Measurements from ENCODE around the gene CNTNAP5.

CNTNAP5 gene

DNA sequence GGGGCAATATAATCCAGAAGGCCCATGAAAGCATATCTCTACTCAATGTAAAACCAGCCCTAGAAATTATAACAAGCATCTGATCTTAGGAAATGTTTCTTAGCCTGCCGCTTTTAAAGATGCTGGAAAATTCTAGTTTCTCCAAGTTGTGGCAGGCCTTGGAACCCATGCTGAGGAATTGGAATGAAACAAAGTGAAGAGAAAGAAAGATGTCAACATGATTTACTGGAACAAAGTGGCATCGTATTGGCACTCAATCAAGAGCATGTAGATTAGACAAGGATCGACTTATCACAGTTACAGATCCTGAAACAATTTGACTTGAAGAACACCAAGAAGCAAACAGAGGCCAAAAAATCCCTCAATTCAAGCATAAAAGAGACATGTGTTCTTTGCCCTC lies 28.7 kb downstream of the CNTNAP5 start:
- Histone ChIP-seq H3K36me3 (ENCODE audit: insufficient read depth, insufficient read length, low read length) (no peaks in the 10 kb centered on the region), H3K9me3 (ENCODE audit: insufficient read depth, low read length) (no peaks in the 10 kb centered on the region), H3K9ac (ENCODE audit: insufficient read length, low read depth) (no peak overlapping the region), H3K27me3 (ENCODE audit: insufficient read depth, insufficient read length) (no peaks in the 10 kb centered on the region), H3K4me1 (ENCODE audit: insufficient read depth, insufficient read length) (no peaks in the 10 kb centered on the region), H3K4me3 (ENCODE audit: insufficient read length, low read depth) (no peak overlapping the region)
- TF ChIP-seq SUZ12 (IDR thresholded peaks at IDR 0.05; ENCODE audit: extremely low read depth, insufficient read depth, insufficient read length) (no peak), ZNF274 (IDR thresholded peaks at IDR 0.05; ENCODE audit: low read depth, low read length) (no peak), YY1 (IDR thresholded peaks at IDR 0.05; ENCODE audit: insufficient read depth, insufficient read length) (no peak)
- DNase-seq (ENCODE audit: low read depth, low spot score), result no peak

DNA sequence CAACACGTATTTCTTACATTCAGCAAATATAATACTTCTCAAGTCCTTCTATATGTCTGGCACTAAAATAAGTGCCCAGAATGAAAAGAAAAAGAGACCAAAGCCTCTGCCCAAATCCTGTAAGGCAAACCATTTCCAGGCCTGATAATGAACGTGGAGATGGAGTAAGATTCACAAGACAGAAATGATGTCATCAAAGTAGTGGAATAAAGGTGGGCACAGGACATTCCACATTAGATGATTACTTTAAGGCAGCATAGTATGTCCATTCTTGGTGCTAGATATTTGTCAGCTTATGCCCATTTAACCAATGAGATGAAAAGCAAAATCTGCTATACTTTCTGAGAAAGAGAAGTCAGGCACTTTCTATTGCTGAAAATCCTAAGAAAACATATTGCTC lies 38.5 kb downstream of the CNTNAP5 start:
- no peak overlapping the region for H3K4me3 ChIP-seq (ENCODE audit: insufficient read length, low read depth)
- no peaks in the 10 kb centered on the region for H3K4me1 ChIP-seq (ENCODE audit: insufficient read depth, insufficient read length)
- H3K27me3 ChIP-seq (ENCODE audit: insufficient read depth, insufficient read length), result no peaks in the 10 kb centered on the region
- TF ChIP-seq YY1 (IDR thresholded peaks at IDR 0.05; ENCODE audit: insufficient read depth, insufficient read length), result no peak
- TF ChIP-seq ZNF274 (IDR thresholded peaks at IDR 0.05; ENCODE audit: low read depth, low read length), result no peak
- TF ChIP-seq SUZ12 (IDR thresholded peaks at IDR 0.05; ENCODE audit: extremely low read depth, insufficient read depth, insufficient read length), result no peak
- H3K9ac ChIP-seq (ENCODE audit: insufficient read length, low read depth), result no peak overlapping the region
- H3K9me3 ChIP-seq (ENCODE audit: insufficient read depth, low read length), result no peaks in the 10 kb centered on the region
- no peak for DNase-seq (ENCODE audit: low read depth, low spot score)
- no peaks in the 10 kb centered on the region for H3K36me3 ChIP-seq (ENCODE audit: insufficient read depth, insufficient read length, low read length)

DNA sequence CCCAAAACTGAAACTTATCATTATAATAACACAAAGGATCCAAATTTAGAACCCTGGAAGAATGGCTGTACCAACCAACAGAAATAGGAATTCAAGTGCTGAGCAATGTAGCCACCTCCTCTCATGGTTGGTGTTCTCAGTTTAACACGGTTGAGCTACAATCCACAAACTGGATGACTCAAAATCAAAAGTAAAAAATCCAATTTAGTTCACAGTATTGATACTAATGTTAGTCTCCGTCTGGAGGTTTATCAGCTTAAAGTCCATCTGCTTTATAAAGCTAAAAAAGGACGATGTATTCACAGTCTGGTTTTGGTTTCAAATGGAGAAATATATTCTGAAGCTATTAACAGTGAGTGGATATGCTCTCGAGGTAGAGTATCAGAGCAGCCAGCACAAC lies 40.5 kb downstream of the CNTNAP5 start:
- H3K9me3 ChIP-seq (ENCODE audit: insufficient read depth, low read length), result no peaks in the 10 kb centered on the region
- no peaks in the 10 kb centered on the region for H3K36me3 ChIP-seq (ENCODE audit: insufficient read depth, insufficient read length, low read length)
- TF ChIP-seq SUZ12 (IDR thresholded peaks at IDR 0.05; ENCODE audit: extremely low read depth, insufficient read depth, insufficient read length), result no peak
- TF ChIP-seq ZNF274 (IDR thresholded peaks at IDR 0.05; ENCODE audit: low read depth, low read length), result no peak
- no peak for TF ChIP-seq YY1 (IDR thresholded peaks at IDR 0.05; ENCODE audit: insufficient read depth, insufficient read length)
- no peak for DNase-seq (ENCODE audit: low read depth, low spot score)
- H3K4me3 ChIP-seq (ENCODE audit: insufficient read length, low read depth), result no peak overlapping the region
- no peaks in the 10 kb centered on the region for H3K4me1 ChIP-seq (ENCODE audit: insufficient read depth, insufficient read length)
- H3K9ac ChIP-seq (ENCODE audit: insufficient read length, low read depth), result no peak overlapping the region
- H3K27me3 ChIP-seq (ENCODE audit: insufficient read depth, insufficient read length), result no peaks in the 10 kb centered on the region

DNA sequence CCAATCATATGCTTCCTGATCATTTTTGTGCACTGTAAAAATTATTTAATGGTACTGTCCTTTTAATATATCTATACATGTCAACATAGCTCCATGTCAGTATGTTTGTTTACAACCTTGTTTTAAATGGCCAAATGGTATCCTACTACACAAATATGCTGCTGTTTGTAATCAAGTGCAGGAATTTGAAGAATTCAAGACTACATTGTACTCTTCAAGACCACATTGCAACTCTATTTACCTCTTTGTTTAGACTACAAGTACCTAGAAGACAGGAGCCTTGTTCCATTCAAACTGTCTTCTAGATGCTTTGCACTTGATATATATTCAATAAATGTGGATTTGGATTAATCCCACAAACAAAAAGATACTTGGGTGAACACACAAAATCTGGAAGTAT lies 41.7 kb downstream of the CNTNAP5 start:
- no peaks in the 10 kb centered on the region for H3K27me3 ChIP-seq (ENCODE audit: insufficient read depth, insufficient read length)
- no peaks in the 10 kb centered on the region for H3K4me1 ChIP-seq (ENCODE audit: insufficient read depth, insufficient read length)
- no peak overlapping the region for H3K4me3 ChIP-seq (ENCODE audit: insufficient read length, low read depth)
- H3K9me3 ChIP-seq (ENCODE audit: insufficient read depth, low read length), result no peaks in the 10 kb centered on the region
- TF ChIP-seq ZNF274 (IDR thresholded peaks at IDR 0.05; ENCODE audit: low read depth, low read length) (no peak), SUZ12 (IDR thresholded peaks at IDR 0.05; ENCODE audit: extremely low read depth, insufficient read depth, insufficient read length) (no peak), YY1 (IDR thresholded peaks at IDR 0.05; ENCODE audit: insufficient read depth, insufficient read length) (no peak)
- no peak for DNase-seq (ENCODE audit: low read depth, low spot score)
- no peak overlapping the region for H3K9ac ChIP-seq (ENCODE audit: insufficient read length, low read depth)
- H3K36me3 ChIP-seq (ENCODE audit: insufficient read depth, insufficient read length, low read length), result no peaks in the 10 kb centered on the region

DNA sequence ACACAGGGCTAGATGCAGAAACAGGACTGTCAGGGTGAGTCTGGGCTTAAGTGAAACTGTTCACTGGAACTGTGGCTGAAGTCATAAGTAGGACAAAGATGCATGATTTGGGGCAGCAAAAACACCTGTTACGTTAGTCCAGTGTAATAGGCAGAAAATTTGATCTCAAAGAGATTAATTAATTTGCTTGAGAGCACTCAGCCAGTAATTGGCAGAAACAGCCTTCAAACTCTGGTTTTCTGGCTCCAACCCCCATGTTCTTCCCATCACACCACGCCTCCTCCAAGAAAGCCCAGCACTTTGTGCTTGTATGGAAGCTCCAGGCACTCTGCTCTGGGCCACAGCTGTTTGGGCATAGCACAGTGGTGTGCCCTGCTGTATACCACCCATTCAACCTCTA lies 54.0 kb downstream of the CNTNAP5 start:
- Histone ChIP-seq H3K4me3 (ENCODE audit: insufficient read length, low read depth) (no peak overlapping the region), H3K36me3 (ENCODE audit: insufficient read depth, insufficient read length, low read length) (no peaks in the 10 kb centered on the region), H3K4me1 (ENCODE audit: insufficient read depth, insufficient read length) (no peaks in the 10 kb centered on the region), H3K27me3 (ENCODE audit: insufficient read depth, insufficient read length) (no peaks in the 10 kb centered on the region), H3K9ac (ENCODE audit: insufficient read length, low read depth) (no peak overlapping the region), H3K9me3 (ENCODE audit: insufficient read depth, low read length) (no peaks in the 10 kb centered on the region)
- TF ChIP-seq ZNF274 (IDR thresholded peaks at IDR 0.05; ENCODE audit: low read depth, low read length) (no peak), YY1 (IDR thresholded peaks at IDR 0.05; ENCODE audit: insufficient read depth, insufficient read length) (no peak), SUZ12 (IDR thresholded peaks at IDR 0.05; ENCODE audit: extremely low read depth, insufficient read depth, insufficient read length) (no peak)
- DNase-seq (ENCODE audit: low read depth, low spot score), result no peak

DNA sequence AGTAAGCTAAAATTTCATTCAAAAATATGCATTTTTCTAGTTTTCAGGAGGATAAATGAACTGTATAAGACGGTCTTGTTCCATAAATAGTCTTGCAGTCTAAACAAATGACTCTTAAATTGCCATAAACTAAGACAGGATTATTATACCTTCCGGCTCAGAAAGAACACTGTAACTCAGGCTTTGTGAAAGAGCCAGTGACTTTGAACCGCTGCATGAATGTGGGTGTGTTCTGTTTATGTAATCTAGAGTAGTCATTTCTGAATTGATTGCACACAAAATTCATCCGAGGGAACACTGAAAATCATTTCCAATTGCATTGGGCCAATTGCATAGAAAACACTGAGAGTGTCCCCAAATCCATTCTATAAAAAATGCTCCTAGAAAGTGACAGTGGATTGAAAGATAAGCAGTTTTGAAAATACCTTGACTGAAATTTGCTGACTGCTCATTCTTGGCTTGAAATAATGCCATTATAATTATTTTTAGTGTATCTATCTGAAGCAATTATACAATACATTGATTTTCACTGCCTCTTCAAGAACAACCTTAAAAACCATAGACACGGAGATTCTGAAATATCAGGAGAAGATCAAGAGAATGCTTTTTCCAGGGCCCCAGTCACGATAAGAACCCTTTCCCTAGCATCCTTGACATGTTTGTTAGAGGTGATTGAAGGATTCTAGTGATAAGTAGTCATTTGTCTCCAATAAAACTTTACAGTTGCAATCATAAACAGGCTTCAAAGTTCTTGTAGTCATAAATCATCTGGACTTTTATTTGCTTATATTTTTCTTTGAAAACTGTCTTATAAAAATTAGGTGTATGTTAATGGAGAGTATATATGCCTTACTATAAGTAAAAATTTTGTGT lies 55.4 kb downstream of the CNTNAP5 start:
- Histone ChIP-seq H3K4me1 (ENCODE audit: insufficient read depth, insufficient read length) (no peaks in the 10 kb centered on the region), H3K9ac (ENCODE audit: insufficient read length, low read depth) (no peak overlapping the region), H3K4me3 (ENCODE audit: insufficient read length, low read depth) (no peak overlapping the region), H3K9me3 (ENCODE audit: insufficient read depth, low read length) (no peaks in the 10 kb centered on the region), H3K27me3 (ENCODE audit: insufficient read depth, insufficient read length) (no peaks in the 10 kb centered on the region), H3K36me3 (ENCODE audit: insufficient read depth, insufficient read length, low read length) (no peaks in the 10 kb centered on the region)
- TF ChIP-seq SUZ12 (IDR thresholded peaks at IDR 0.05; ENCODE audit: extremely low read depth, insufficient read depth, insufficient read length) (no peak), YY1 (IDR thresholded peaks at IDR 0.05; ENCODE audit: insufficient read depth, insufficient read length) (no peak), ZNF274 (IDR thresholded peaks at IDR 0.05; ENCODE audit: low read depth, low read length) (no peak)
- DNase-seq (ENCODE audit: low read depth, low spot score), result no peak

DNA sequence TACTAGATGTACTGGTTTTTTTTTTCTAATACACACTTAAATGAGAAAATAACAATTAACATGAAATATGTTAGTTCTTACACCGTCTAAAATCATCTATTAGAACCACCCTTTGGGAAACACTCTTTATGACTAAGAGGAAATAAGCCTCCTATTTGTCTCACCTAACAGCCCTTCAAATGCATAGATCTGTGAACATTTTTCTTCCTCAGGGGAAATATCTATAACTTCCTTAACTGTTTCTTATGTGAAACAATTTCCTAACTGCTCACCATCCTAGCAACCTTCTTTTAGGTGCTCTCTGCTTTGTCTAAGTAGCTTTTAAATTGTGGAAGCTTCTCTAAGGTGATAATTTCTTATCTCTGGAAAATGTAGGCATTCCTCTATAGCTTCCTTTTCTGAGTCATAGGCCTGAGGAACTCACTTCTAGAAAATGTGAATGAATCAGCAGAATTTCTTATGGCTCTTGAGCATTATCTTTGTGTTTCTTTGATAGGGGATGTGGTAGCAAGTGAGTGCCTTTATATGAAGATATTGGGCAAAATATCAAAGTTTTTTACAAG lies 56.1 kb downstream of the CNTNAP5 start:
- H3K36me3 ChIP-seq (ENCODE audit: insufficient read depth, insufficient read length, low read length), result no peaks in the 10 kb centered on the region
- no peaks in the 10 kb centered on the region for H3K27me3 ChIP-seq (ENCODE audit: insufficient read depth, insufficient read length)
- H3K9me3 ChIP-seq (ENCODE audit: insufficient read depth, low read length), result no peaks in the 10 kb centered on the region
- H3K4me3 ChIP-seq (ENCODE audit: insufficient read length, low read depth), result no peak overlapping the region
- no peak overlapping the region for H3K9ac ChIP-seq (ENCODE audit: insufficient read length, low read depth)
- no peak for DNase-seq (ENCODE audit: low read depth, low spot score)
- no peaks in the 10 kb centered on the region for H3K4me1 ChIP-seq (ENCODE audit: insufficient read depth, insufficient read length)
- TF ChIP-seq SUZ12 (IDR thresholded peaks at IDR 0.05; ENCODE audit: extremely low read depth, insufficient read depth, insufficient read length) (no peak), YY1 (IDR thresholded peaks at IDR 0.05; ENCODE audit: insufficient read depth, insufficient read length) (no peak), ZNF274 (IDR thresholded peaks at IDR 0.05; ENCODE audit: low read depth, low read length) (no peak)
